HCT116 (cell line): Measurements from ENCODE around the gene HHLA2. TPM values are rescaled to one million over a fixed set of nuclear protein-coding genes. Genes with fewer than 3 reads are reported as not detected.

Experiments used
- ATAC-seq: fragments of 200-7000 bp; cut with Tn5 transposase; 2 replicates; pipeline ENCODE4 v1.9.1; 2020; ENCODE audit warnings: mild to moderate bottlenecking, moderate library complexity
- BruUV-seq: library from RNA; stranded (reverse); fragments of 400-500 nt; replicated peaks from 2 replicates; lab custom pipeline; 2021; lab: Mats Ljungman, UMichigan
- CTCF ChIA-PET: fragments of 300-600 bp; sonication (Branson Sonifier 250); formaldehyde crosslinking; loops from one replicate; lab custom pipeline; 2021; ENCODE audit warnings: antibody characterized with exemption; lab: Charles Lee
- POLR2A ChIA-PET: fragments of 300-600, 350-600 bp; sonication (Branson Sonifier 250); formaldehyde crosslinking; loops from one replicate; lab custom pipeline; 2021; ENCODE audit warnings: antibody characterized with exemption; lab: Charles Lee
- RAD21 ChIA-PET, 2 experiments: fragments of 300-600 bp; sonication (Branson Sonifier 250); formaldehyde crosslinking; loops; one replicate each; lab custom pipeline; 2023; ENCODE audit warnings: low total read pairs in 2 of 2; ENCODE audit not compliant: uncharacterized antibody in 2 of 2, unreplicated experiment in 2 of 2, low non-redundant PET in 1 of 2; lab: Charles Lee
- DNase-seq: peaks from one replicate; pipeline ENCODE4 v3.0.0-alpha.2; 2010; ENCODE audit warnings: low read depth, low spot score
- H2AFZ ChIP-seq: fragments of 200-600 bp; shearing (Covaris generic), sonication (generic); 2 replicates; pipeline ENCODE4 v1.6.1; 2017; ENCODE audit warnings: low read depth, mixed run types, mixed read lengths, antibody characterized with exemption, low read length; ENCODE audit not compliant: poor library complexity, severe bottlenecking
- H3K27ac ChIP-seq: 2 replicates; pipeline ENCODE4 v1.5.1; 2012; ENCODE audit warnings: low read depth, low read length
- H3K27me3 ChIP-seq: fragments of 200-600 bp; sonication (generic); 2 replicates; pipeline ENCODE4 v1.6.1; 2016; ENCODE audit warnings: mixed run types, low read length, mixed read lengths; ENCODE audit not compliant: insufficient read depth
- H3K36me3 ChIP-seq, 2 experiments: fragments of 200-500 bp in 1 of 2; fragments of 200-600 bp in 1 of 2; sonication (Bioruptor generic) in 1 of 2; sonication (generic) in 1 of 2; 2 replicates each; pipeline versions ENCODE4 v1.5.1 to v1.6.1; 2014 to 2016; ENCODE audit warnings: low read length in 2 of 2, inconsistent platforms in 1 of 2, mixed read lengths in 1 of 2, mixed run types in 1 of 2; ENCODE audit not compliant: insufficient read depth in 2 of 2, control insufficient read depth in 1 of 2
- H3K4me1 ChIP-seq, 2 experiments: fragments of 200-600 bp in 1 of 2; sonication (generic) in 1 of 2; 2 replicates each; pipeline versions ENCODE4 v1.5.1 to v1.6.1; 2012 to 2017; ENCODE audit warnings: low read length in 2 of 2, inconsistent platforms in 1 of 2, mild to moderate bottlenecking in 1 of 2, mixed read lengths in 1 of 2, mixed run types in 1 of 2, moderate library complexity in 1 of 2; ENCODE audit not compliant: insufficient read depth in 2 of 2, control insufficient read depth in 1 of 2
- H3K4me2 ChIP-seq: fragments of 200-600 bp; sonication (generic); 2 replicates; pipeline ENCODE4 v1.6.1; 2017; ENCODE audit warnings: mixed run types, low read length, mixed read lengths
- H3K4me3 ChIP-seq, 2 experiments: fragments of 200-600 bp in 1 of 2; sonication (generic) in 1 of 2; replicated peaks in 1 of 2; 2 replicates each; pipeline ENCODE4 v1.5.1; 2011 to 2016; ENCODE audit warnings: low read length in 2 of 2, control low read depth in 1 of 2, low read depth in 1 of 2, mild to moderate bottlenecking in 1 of 2, mixed read lengths in 1 of 2, mixed run types in 1 of 2
- H3K79me2 ChIP-seq: fragments of 200-600 bp; sonication (generic); 2 replicates; pipeline ENCODE4 v1.6.1; 2017; ENCODE audit warnings: mild to moderate bottlenecking, mixed run types, low read length, moderate library complexity, mixed read lengths; ENCODE audit not compliant: insufficient read depth
- H3K9ac ChIP-seq: fragments of 200-600 bp; sonication (generic); 2 replicates; pipeline ENCODE4 v1.6.1; 2016; ENCODE audit warnings: low read length, mixed read lengths
- H3K9me2 ChIP-seq: fragments of 200-600 bp; sonication (generic), shearing (Covaris generic); 2 replicates; pipeline ENCODE4 v1.6.1; 2017; ENCODE audit warnings: mixed run types, mild to moderate bottlenecking, moderate library complexity; ENCODE audit not compliant: insufficient read depth
- H3K9me3 ChIP-seq, 2 experiments: fragments of 200-500 bp in 1 of 2; fragments of 200-600 bp in 1 of 2; sonication (Bioruptor generic) in 1 of 2; sonication (generic) in 1 of 2; 2 replicates each; pipeline ENCODE4 v1.6.1; 2014 to 2017; ENCODE audit warnings: low read length in 2 of 2, mixed read lengths in 2 of 2, inconsistent platforms in 1 of 2, low read depth in 1 of 2, mild to moderate bottlenecking in 1 of 2, mixed run types in 1 of 2, moderate library complexity in 1 of 2; ENCODE audit not compliant: control insufficient read depth in 1 of 2, insufficient read depth in 1 of 2
- H4K20me1 ChIP-seq: fragments of 200-600 bp; sonication (generic), shearing (Covaris generic); 2 replicates; pipeline ENCODE4 v1.6.1; 2017; ENCODE audit warnings: mixed run types, mild to moderate bottlenecking, moderate library complexity; ENCODE audit not compliant: insufficient read depth
- CBX3 ChIP-seq: IDR thresholded peaks from 2 replicates; pipeline ENCODE4 v1.6.1; 2012; ENCODE audit warnings: low read depth
- CEBPB ChIP-seq: IDR thresholded peaks from 2 replicates; pipeline ENCODE4 v1.6.1; 2012; ENCODE audit warnings: low read depth
- EZH2phosphoT487 ChIP-seq: fragments of 200-600 bp; IDR thresholded peaks from 2 replicates; pipeline ENCODE4 v1.6.1; 2018; ENCODE audit warnings: antibody characterized with exemption, borderline replicate concordance
- FOSL1 ChIP-seq: IDR thresholded peaks from 2 replicates; pipeline ENCODE4 v1.6.1; 2012; ENCODE audit warnings: low read depth
- JUND ChIP-seq: IDR thresholded peaks from 2 replicates; pipeline ENCODE4 v1.6.1; 2012
- MAX ChIP-seq: IDR thresholded peaks from 2 replicates; pipeline ENCODE4 v1.6.1; 2012
- RAD21 ChIP-seq: IDR thresholded peaks from 2 replicates; pipeline ENCODE4 v1.6.1; 2012; ENCODE audit warnings: low read depth, mild to moderate bottlenecking
- REST ChIP-seq: IDR thresholded peaks from 2 replicates; pipeline ENCODE4 v1.6.1; 2012; ENCODE audit warnings: low read depth
- SIN3A ChIP-seq: IDR thresholded peaks from 2 replicates; pipeline ENCODE4 v1.6.1; 2012; ENCODE audit warnings: low read depth
- SP1 ChIP-seq: IDR thresholded peaks from 2 replicates; pipeline ENCODE4 v1.6.1; 2012; ENCODE audit warnings: low read depth
- SRF ChIP-seq: IDR thresholded peaks from 2 replicates; pipeline ENCODE4 v1.6.1; 2012; ENCODE audit warnings: low read depth
- intact Hi-C: fragments of 100-400 bp; cut with micrococcal nuclease; formaldehyde crosslinking; loops from 2 replicates; pipeline ENCODE4 v1.10.0; 2022
- total RNA-seq: library from RNA; stranded (reverse); gene quantifications from one replicate; pipeline ENCODE4 v1.2.1, GENCODE V29; 2021; ENCODE audit not compliant: unreplicated experiment

Gene HHLA2
- total RNA-seq, 1 experiment from 2014 or later: not detected

- peaks cover 0 to 16% of the 10 kb centered on the region in 2 experiments; a peak in 2 of 4 replicates for H3K4me1 ChIP-seq
- POLR2A ChIA-PET: no interaction called here
- DNase-seq: peak; percentile 35
- H3K9me2 ChIP-seq: no peaks in the 10 kb centered on the region
- CTCF ChIA-PET: no interaction called here
- H3K36me3 ChIP-seq: no peaks in the 10 kb centered on the region
- intact Hi-C loops: loop anchor here (10.0 kb wide), 1 partner anchor 371 kb away; no protein-coding TSS in a partner anchor
- no peak overlapping the region for H3K4me3 ChIP-seq
- RAD21 ChIA-PET: no interaction called here
- TF ChIP-seq SRF: no peak
- peak; percentile 97 for TF ChIP-seq CBX3
- TF ChIP-seq SIN3A: no peak
- TF ChIP-seq FOSL1: peak; percentile 77
- peak; percentile 14; the same call in 1 of the 2 replicates for TF ChIP-seq CEBPB
- no peak for TF ChIP-seq EZH2phosphoT487
- TF ChIP-seq JUND: peak; percentile 71
- peak; percentile 50; the same call in 1 of the 2 replicates for TF ChIP-seq MAX
- TF ChIP-seq REST: no peak
- TF ChIP-seq SP1: peak; percentile 57
- TF ChIP-seq RAD21: peak; percentile 64
- no peak overlapping the region for H3K9ac ChIP-seq
- H3K27me3 ChIP-seq: no peaks in the 10 kb centered on the region
- peak overlapping the region; percentile 29 for H2AFZ ChIP-seq
- H3K27ac ChIP-seq: no peak overlapping the region
- peak; percentile 97 for ATAC-seq
- H3K9me3 ChIP-seq: no peaks in the 10 kb centered on the region
- no peaks in the 10 kb centered on the region for H3K79me2 ChIP-seq
- H4K20me1 ChIP-seq: no peaks in the 10 kb centered on the region
- peak overlapping the region; percentile 49 for H3K4me2 ChIP-seq
- BruUV-seq: no TSS peak
Measured at GRCh38 chr3:108305484-108306172, 9.3 kb downstream of the HHLA2 start.
